HepG2 (cell line): ENCODE data around the gene FBXL20. TPM values are rescaled to one million over a fixed set of nuclear protein-coding genes. Genes with fewer than 3 reads are reported as not detected.
A peak's percentile ranks its signal among the peaks of the same experiment; 100 is the strongest.

ENCODE experiments used
- ATAC-seq: fragments of 200-7000 bp; cut with Tn5 transposase; 3 replicates; pipeline ENCODE4 v1.9.1; 2020; ENCODE audit warnings: mild to moderate bottlenecking, moderate library complexity
- BruUV-seq: library from RNA; stranded (reverse); fragments of 400-500 nt; replicated peaks from 2 replicates; lab custom pipeline; 2021; lab: Mats Ljungman, UMichigan
- CTCF ChIA-PET: fragments of 300-600 bp; formaldehyde crosslinking; extraction: SDS; loops from one replicate; lab custom pipeline; 2021; ENCODE audit warnings: low total read pairs, inconsistent platforms, low intra/inter-chr PET ratio; lab: Yijun Ruan, JAX
- POLR2A ChIA-PET: fragments of 350-600 bp; sonication (Branson Sonifier 250); formaldehyde crosslinking; loops from one replicate; lab custom pipeline; 2020; ENCODE audit warnings: antibody characterized with exemption, inconsistent platforms; lab: Yijun Ruan, JAX
- DNase-seq: peaks from one replicate; pipeline ENCODE4 v3.0.0-alpha.2; 2015; ENCODE audit warnings: low spot score
- FAIRE-seq: peaks from 3 replicates; lab custom pipeline; 2011; peaks lifted over from hg19 to GRCh38; lab: Jason Lieb, UNC
- H2AFZ ChIP-seq: one replicate; pipeline ENCODE4 v1.6.1; 2011; ENCODE audit warnings: low read length, inconsistent platforms
- H3K27ac ChIP-seq: fragments of 300-600 bp; 3 replicates; pipeline ENCODE4 v1.8.0; 2011; ENCODE audit warnings: mixed run types, mild to moderate bottlenecking, mixed read lengths, low read length, inconsistent platforms; ENCODE audit not compliant: insufficient read depth; ENCODE audit errors: extremely low read length
- H3K27me3 ChIP-seq, 2 experiments: fragments of 200-600 bp in 1 of 2; 2 replicates in 1 of 2; 3 replicates in 1 of 2; pipeline versions ENCODE4 v1.6.0 to v1.8.0; 2011; ENCODE audit warnings: low read length in 2 of 2, mild to moderate bottlenecking in 2 of 2, moderate library complexity in 2 of 2, inconsistent platforms in 1 of 2; ENCODE audit not compliant: insufficient read depth in 2 of 2, control insufficient read depth in 1 of 2
- H3K36me3 ChIP-seq, 2 experiments: fragments of 200-600 bp in 1 of 2; replicated peaks in 1 of 2; 2 replicates in 1 of 2; 3 replicates in 1 of 2; pipeline versions ENCODE4 v1.5.1 to v1.8.0; 2011; ENCODE audit warnings: low read length in 2 of 2, inconsistent platforms in 1 of 2; ENCODE audit not compliant: insufficient read depth in 2 of 2, control insufficient read depth in 1 of 2
- H3K4me1 ChIP-seq: 2 replicates; pipeline ENCODE4 v1.5.1; 2012; ENCODE audit warnings: low read length, inconsistent platforms; ENCODE audit not compliant: insufficient read depth
- H3K4me2 ChIP-seq: 2 replicates; pipeline ENCODE4 v1.6.0; 2011; ENCODE audit warnings: low read depth, low read length, inconsistent platforms
- H3K4me3 ChIP-seq, 3 experiments: fragments of 200-600 bp in 1 of 3; sonication (generic), shearing (Covaris generic) in 1 of 3; replicated peaks in 1 of 3; 2 replicates each; pipeline ENCODE4 v1.5.1; 2011 to 2016; ENCODE audit warnings: low read length in 3 of 3, inconsistent platforms in 2 of 3, low read depth in 2 of 3, mild to moderate bottlenecking in 2 of 3, control low read depth in 1 of 3, mixed read lengths in 1 of 3; ENCODE audit not compliant: insufficient read depth in 1 of 3
- H3K79me2 ChIP-seq: one replicate; pipeline ENCODE4 v1.6.1; 2011; ENCODE audit warnings: low read length, inconsistent platforms; ENCODE audit not compliant: insufficient read depth
- H3K9ac ChIP-seq: 2 replicates; pipeline ENCODE4 v1.6.0; 2011; ENCODE audit warnings: mild to moderate bottlenecking, low read depth, low read length, inconsistent platforms; ENCODE audit not compliant: insufficient read depth
- H3K9me3 ChIP-seq: 2 replicates; pipeline ENCODE4 v1.5.1; 2012; ENCODE audit warnings: mild to moderate bottlenecking, low read length
- H4K20me1 ChIP-seq: 2 replicates; pipeline ENCODE4 v1.6.0; 2011; ENCODE audit warnings: inconsistent platforms, mild to moderate bottlenecking, low read length, moderate library complexity; ENCODE audit not compliant: insufficient read depth
- FIP1L1 ChIP-seq: fragments of 200-400 bp; formaldehyde crosslinking; IDR thresholded peaks from 2 replicates; pipeline ENCODE4 v1.6.1; 2018; ENCODE audit warnings: low read depth, mild to moderate bottlenecking, low read length, moderate library complexity, borderline replicate concordance; ENCODE audit not compliant: insufficient read depth
- FOXK2 ChIP-seq: fragments of 450-650 bp; IDR thresholded peaks from 2 replicates; pipeline ENCODE4 v1.6.1; 2016
- KDM3A ChIP-seq: IDR thresholded peaks from 2 replicates; pipeline ENCODE4 v1.6.1; 2018; ENCODE audit warnings: low read depth, missing compliant biosample characterization
- MEF2D ChIP-seq: sonication (generic); formaldehyde crosslinking; IDR thresholded peaks from 2 replicates; pipeline ENCODE4 v1.5.1; 2020; ENCODE audit warnings: mild to moderate bottlenecking, missing genetic modification reagents
- PBX2 ChIP-seq: IDR thresholded peaks from 2 replicates; pipeline ENCODE4 v1.6.1; 2016; ENCODE audit warnings: control low read depth
- REXO4 ChIP-seq: sonication (generic); formaldehyde crosslinking; IDR thresholded peaks from 2 replicates; pipeline ENCODE4 v1.8.0; 2022; ENCODE audit warnings: missing genetic modification reagents, mild to moderate bottlenecking, borderline replicate concordance
- ZC3H13 ChIP-seq: sonication (generic); formaldehyde crosslinking; IDR thresholded peaks from 2 replicates; pipeline ENCODE4 v1.8.1; 2023; ENCODE audit warnings: mild to moderate bottlenecking, missing genetic modification reagents, moderate library complexity
- ZNF841 ChIP-seq: sonication (generic); formaldehyde crosslinking; IDR thresholded peaks from 2 replicates; pipeline ENCODE4 v1.8.1; 2023; ENCODE audit warnings: missing genetic modification reagents, borderline replicate concordance
- WGBS: methylation state at CpG from one replicate; pipeline ENCODE4 v1.1.6; 2017; ENCODE audit warnings: low lambda C conversion rate; 5-methylcytosine and 5-hydroxymethylcytosine counted together
- in situ Hi-C: cut with HindIII; loops from 2 replicates; pipeline ENCODE4 v1.10.0; 2017; ENCODE audit warnings: low pct_unique_long_range_greater_than_20kb; ENCODE audit not compliant: extremely low pct_ligation_motif_present
- intact Hi-C: fragments of 100-400 bp; cut with micrococcal nuclease; formaldehyde crosslinking; loops from one replicate; pipeline ENCODE4 v1.10.0; 2022; ENCODE audit not compliant: unreplicated experiment
- polyA plus RNA-seq, 8 experiments: library from polyadenylated mRNA; depleted of rRNA in 3 of 8; stranded (reverse) in 7 of 8; unstranded in 1 of 8; fragments of >200 nt; fragmentation: Illumina TruSeq in 4 of 8; extraction: Trizol in 4 of 8; gene quantifications; 2 replicates each; pipeline versions ENCODE4 v1.2.1 to v1.2.3, GENCODE V29; 2011 to 2016; ENCODE audit warnings: low read depth in 4 of 8, missing spikeins in 1 of 8, mixed read lengths in 1 of 8; ENCODE audit not compliant: insufficient read depth in 1 of 8
- total RNA-seq, 5 experiments: library from RNA; depleted of rRNA; stranded (reverse); fragments of >200 nt; fragmentation: Illumina TruSeq; extraction: Trizol; gene quantifications; 2 replicates each; pipeline ENCODE4 v1.2.3, GENCODE V29; 2016; ENCODE audit warnings: low read depth in 1 of 5

FBXL20 gene
- total and polyA plus RNA-seq, 2 of the 13 experiments (the other 11 are each of a cell fraction or from before 2014, with no cell fraction given) = 10.2 to 10.3 TPM

- CTCF ChIA-PET = no interaction called here
- no peaks in the 10 kb centered on the region for H4K20me1 ChIP-seq
- in situ Hi-C loops (no loop called here), intact Hi-C loops (no loop called here)
- no peak overlapping the region for H3K9ac ChIP-seq
- 95% methylated on average over 8 of the region's 8 CpGs for WGBS
- no peaks in the 10 kb centered on the region for H3K9me3 ChIP-seq
- no peak overlapping the region for H3K27ac ChIP-seq
- ATAC-seq = no peak
- TF ChIP-seq FOXK2 = 0 out of 2 replicates have a peak, but pooled peaks have one; percentile 14
- no peak for TF ChIP-seq FIP1L1
- no TSS peak for BruUV-seq
- no peak overlapping the region for H3K4me2 ChIP-seq
- H3K79me2 ChIP-seq = no peaks in the 10 kb centered on the region
- no peak for FAIRE-seq
- no peak overlapping the region for H3K4me3 ChIP-seq
- H3K4me1 ChIP-seq = peaks cover 15% of the 10 kb centered on the region
- peaks cover 2 to 12% of the 10 kb centered on the region in 2 experiments for H3K36me3 ChIP-seq
- H2AFZ ChIP-seq = no peak overlapping the region
- DNase-seq = no peak
- POLR2A ChIA-PET = no interaction called here
- no peaks in the 10 kb centered on the region for H3K27me3 ChIP-seq
Measured at GRCh38 chr17:39276113-39276512, 125.3 kb downstream of the FBXL20 start.

DNA sequence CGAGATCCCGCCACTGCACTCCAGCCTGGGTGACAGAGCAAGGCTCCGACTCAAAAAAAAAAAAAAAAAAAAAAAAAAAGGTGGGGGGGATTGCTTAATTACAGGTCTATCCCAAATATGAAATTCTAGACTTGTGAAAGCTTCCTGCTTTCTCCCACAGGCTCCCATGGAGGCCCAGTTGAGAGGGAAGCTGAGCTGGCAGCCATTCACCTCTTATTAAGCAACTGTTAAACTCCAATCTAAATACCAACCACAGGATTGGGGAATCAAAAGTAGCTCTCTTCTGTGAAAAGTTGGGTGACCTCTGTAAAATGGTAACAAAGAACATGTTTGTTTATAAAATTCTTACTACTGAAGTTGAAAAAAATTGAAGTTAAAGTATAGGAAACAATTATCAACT lies 129.9 kb downstream of the FBXL20 start:
- ChIA-PET CTCF (no interaction called here), POLR2A (no interaction called here)
- WGBS = 95% methylated on average over 3 of the region's 3 CpGs
- Histone ChIP-seq H3K4me2 (no peak overlapping the region), H2AFZ (no peak overlapping the region), H3K27ac (no peak overlapping the region), H4K20me1 (no peaks in the 10 kb centered on the region), H3K36me3 (peaks cover 4 to 10% of the 10 kb centered on the region in 2 experiments), H3K9me3 (no peaks in the 10 kb centered on the region), H3K79me2 (no peaks in the 10 kb centered on the region), H3K4me3 (no peak overlapping the region), H3K27me3 (no peaks in the 10 kb centered on the region), H3K4me1 (0 out of 2 replicates have a peak, but pooled peaks cover 3% of the 10 kb centered on the region), H3K9ac (no peak overlapping the region)
- FAIRE-seq = no peak
- no TSS peak for BruUV-seq
- no peak for ATAC-seq
- DNase-seq = no peak
- TF ChIP-seq PBX2 (no peak), REXO4 (CRISPR knock-in tag) (no peak), ZNF841 (CRISPR knock-in tag) (no peak), KDM3A (CRISPR knock-in tag) (no peak), ZC3H13 (no peak), MEF2D (CRISPR knock-in tag) (no peak)
- in situ Hi-C loops (no loop called here), intact Hi-C loops (no loop called here)
